ENCODE measurements around the gene SLC25A38.
"Not testable (repeated sequence)": the region's sequence is repeated elsewhere in the genome, so short reads cannot be mapped to it uniquely, and the experiment has no call there.

The SLC25A38 gene

GRCh38 chr3:39408493-39409372, 25.6 kb downstream of the SLC25A38 start:
- Histone ChIP-seq H3K4me1 (ENCODE audit: control insufficient read depth, insufficient read depth, low read length, poor library complexity, severe bottlenecking) (peaks cover 10% of the 10 kb centered on the region), H3K27ac (ENCODE audit: low read depth, low read length, severe bottlenecking) (peak overlapping the region; percentile 5), H3K9me3 (ENCODE audit: control insufficient read depth, low read length) (no peaks in the 10 kb centered on the region), H3K36me3 (ENCODE audit: control insufficient read depth, insufficient read depth, low read length) (peaks cover 61% of the 10 kb centered on the region), H3K4me3 (ENCODE audit: extremely low read depth, insufficient read depth, low read length, poor library complexity, severe bottlenecking) (peak overlapping the region; percentile 71)
- 79 to 82% methylated on average over 14 to 18 of the region's 21 CpGs for WGBS, 2 experiments (ENCODE audit: insufficient coverage in 2 of 2)

DNA sequence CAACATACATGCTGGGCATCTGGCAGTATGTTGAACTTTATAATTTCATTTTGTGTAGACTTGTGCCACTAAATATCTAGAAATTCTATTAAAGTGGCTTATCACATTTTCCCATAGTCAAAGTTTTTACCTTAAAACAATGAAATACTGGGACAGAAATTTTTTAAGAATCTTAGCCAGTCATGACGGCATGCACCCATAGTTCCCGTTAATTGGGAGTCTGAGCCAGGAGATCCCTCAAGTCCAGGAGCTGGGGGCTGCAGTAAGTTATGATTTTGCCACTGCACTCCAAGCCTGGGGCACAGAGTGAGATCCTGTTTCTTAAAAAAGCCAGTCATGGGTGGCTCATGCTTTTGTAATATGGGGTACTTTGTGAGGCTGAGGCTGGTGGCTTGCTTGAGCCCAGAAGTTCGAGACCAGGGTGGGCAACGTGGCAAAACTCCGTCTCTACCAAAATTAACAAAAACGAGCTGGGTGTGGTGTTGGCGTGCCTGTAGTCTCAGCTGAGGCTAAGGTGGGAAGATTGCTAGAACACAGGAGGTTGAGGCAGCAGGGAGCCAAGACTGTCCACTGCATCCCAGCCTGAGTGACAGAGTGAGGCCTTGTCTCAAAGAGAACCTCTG, 26.5 kb downstream of the SLC25A38 start:
- H3K4me3 ChIP-seq (ENCODE audit: extremely low read depth, insufficient read depth, low read length, poor library complexity, severe bottlenecking) = no peak overlapping the region
- 90 to 97% methylated on average over 7 of the region's 7 CpGs for WGBS, 2 experiments (ENCODE audit: insufficient coverage in 2 of 2)
- peaks cover 10% of the 10 kb centered on the region for H3K4me1 ChIP-seq (ENCODE audit: control insufficient read depth, insufficient read depth, low read length, poor library complexity, severe bottlenecking)
- H3K9me3 ChIP-seq (ENCODE audit: control insufficient read depth, low read length) = no peaks in the 10 kb centered on the region
- peak overlapping the region; percentile 24 for H3K27ac ChIP-seq (ENCODE audit: low read depth, low read length, severe bottlenecking)
- peaks cover 70% of the 10 kb centered on the region for H3K36me3 ChIP-seq (ENCODE audit: control insufficient read depth, insufficient read depth, low read length)

- peak overlapping the region; percentile 53 for H3K27ac ChIP-seq (ENCODE audit: low read depth, low read length, severe bottlenecking)
- peaks cover 73% of the 10 kb centered on the region for H3K36me3 ChIP-seq (ENCODE audit: control insufficient read depth, insufficient read depth, low read length)
- no peaks in the 10 kb centered on the region for H3K9me3 ChIP-seq (ENCODE audit: control insufficient read depth, low read length)
- H3K4me1 ChIP-seq (ENCODE audit: control insufficient read depth, insufficient read depth, low read length, poor library complexity, severe bottlenecking) = peaks cover 10% of the 10 kb centered on the region
- H3K4me3 ChIP-seq (ENCODE audit: extremely low read depth, insufficient read depth, low read length, poor library complexity, severe bottlenecking) = no peak overlapping the region
- 92 to 94% methylated on average over 3 to 4 of the region's 7 CpGs for WGBS, 2 experiments (ENCODE audit: insufficient coverage in 2 of 2)
Observed at GRCh38 chr3:39410893-39411292, 27.7 kb downstream of the SLC25A38 start.

DNA sequence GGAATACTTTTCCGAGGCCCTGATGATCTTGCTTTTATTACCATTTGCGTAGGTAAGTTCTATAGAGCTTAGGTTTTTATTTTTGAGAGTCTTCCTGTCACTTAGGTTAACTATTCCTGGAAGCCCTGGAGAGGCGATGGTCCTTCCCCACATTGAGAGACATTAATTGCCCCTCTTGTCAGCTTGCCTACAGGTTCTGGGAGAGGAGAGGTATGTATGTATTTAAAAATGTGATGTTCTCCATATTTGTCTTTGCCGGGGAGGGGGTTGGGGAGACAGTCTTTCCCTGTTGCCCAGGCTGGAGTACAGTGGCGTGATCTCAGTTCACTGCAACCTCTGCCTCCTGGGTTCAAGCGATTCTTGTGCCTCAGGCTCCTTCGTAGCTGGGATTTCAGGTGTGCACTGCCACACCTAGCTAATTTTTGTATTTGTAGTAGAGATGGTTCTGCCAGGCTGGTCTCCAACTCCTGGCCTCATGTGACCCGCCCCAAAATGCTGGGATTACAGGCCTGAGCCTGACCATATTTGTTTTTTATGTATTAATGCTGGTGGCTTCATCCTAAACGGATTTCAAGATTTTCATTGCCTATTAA, 29.6 kb downstream of the SLC25A38 start:
- 93 to 99% methylated on average over 6 to 7 of the region's 9 CpGs for WGBS, 2 experiments (ENCODE audit: insufficient coverage in 2 of 2)
- Histone ChIP-seq H3K27ac (ENCODE audit: low read depth, low read length, severe bottlenecking) (peak overlapping the region; percentile 57), H3K4me3 (ENCODE audit: extremely low read depth, insufficient read depth, low read length, poor library complexity, severe bottlenecking) (no peak overlapping the region), H3K36me3 (ENCODE audit: control insufficient read depth, insufficient read depth, low read length) (peaks cover 71% of the 10 kb centered on the region), H3K9me3 (ENCODE audit: control insufficient read depth, low read length) (no peaks in the 10 kb centered on the region), H3K4me1 (ENCODE audit: control insufficient read depth, insufficient read depth, low read length, poor library complexity, severe bottlenecking) (peaks cover 10% of the 10 kb centered on the region)

DNA sequence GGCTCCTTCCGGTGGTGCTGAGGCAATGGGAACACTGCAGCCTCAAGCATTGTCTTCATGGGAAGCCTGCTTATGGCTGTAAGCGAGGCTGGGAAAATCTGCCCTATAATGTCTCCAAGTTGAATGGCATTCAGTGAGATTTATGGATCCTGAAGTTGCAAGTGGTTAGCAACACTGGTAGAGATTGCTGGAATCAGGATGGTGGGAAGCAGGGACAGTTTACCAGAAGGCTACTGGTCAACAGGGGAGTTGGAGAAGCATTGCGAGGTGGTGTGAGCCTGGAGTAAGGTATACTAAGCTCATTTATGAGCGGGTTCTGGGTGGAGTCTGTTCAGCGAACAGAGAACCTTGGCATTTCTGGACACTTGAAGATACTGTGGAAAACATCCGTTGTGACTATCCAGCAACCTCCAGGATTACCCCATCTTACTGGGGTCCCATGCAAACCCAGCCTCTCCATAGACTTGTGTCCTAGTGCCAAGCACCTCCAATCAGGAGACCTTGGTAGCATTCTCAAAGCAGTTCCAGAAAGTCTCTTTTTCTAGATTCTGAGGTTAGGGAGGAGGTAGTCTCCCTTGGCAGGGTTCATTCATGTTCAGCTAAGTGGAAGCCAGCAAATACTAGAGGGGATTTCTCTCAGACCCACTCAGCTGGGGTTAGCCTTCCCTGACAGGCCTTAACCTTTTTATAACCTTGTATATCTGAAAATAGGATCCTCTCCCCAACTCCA, 30.7 kb downstream of the SLC25A38 start:
- 99 to 100% methylated on average over 6 of the region's 6 CpGs for WGBS, 2 experiments (ENCODE audit: insufficient coverage in 2 of 2)
- peak overlapping the region; percentile 41 for H3K27ac ChIP-seq (ENCODE audit: low read depth, low read length, severe bottlenecking)
- peaks cover 60% of the 10 kb centered on the region for H3K36me3 ChIP-seq (ENCODE audit: control insufficient read depth, insufficient read depth, low read length)
- H3K9me3 ChIP-seq (ENCODE audit: control insufficient read depth, low read length) = no peaks in the 10 kb centered on the region
- H3K4me1 ChIP-seq (ENCODE audit: control insufficient read depth, insufficient read depth, low read length, poor library complexity, severe bottlenecking) = peaks cover 8% of the 10 kb centered on the region
- H3K4me3 ChIP-seq (ENCODE audit: extremely low read depth, insufficient read depth, low read length, poor library complexity, severe bottlenecking) = no peak overlapping the region

GRCh38 chr3:39414421-39414907, 31.3 kb downstream of the SLC25A38 start:
- Histone ChIP-seq H3K27ac (ENCODE audit: low read depth, low read length, severe bottlenecking) (peak overlapping the region; percentile 45), H3K4me3 (ENCODE audit: extremely low read depth, insufficient read depth, low read length, poor library complexity, severe bottlenecking) (no peak overlapping the region), H3K4me1 (ENCODE audit: control insufficient read depth, insufficient read depth, low read length, poor library complexity, severe bottlenecking) (peaks cover 5% of the 10 kb centered on the region), H3K9me3 (ENCODE audit: control insufficient read depth, low read length) (no peaks in the 10 kb centered on the region), H3K36me3 (ENCODE audit: control insufficient read depth, insufficient read depth, low read length) (peaks cover 54% of the 10 kb centered on the region)
- WGBS, 2 experiments (ENCODE audit: insufficient coverage in 2 of 2) = 94 to 100% methylated on average over 2 of the region's 2 CpGs

DNA sequence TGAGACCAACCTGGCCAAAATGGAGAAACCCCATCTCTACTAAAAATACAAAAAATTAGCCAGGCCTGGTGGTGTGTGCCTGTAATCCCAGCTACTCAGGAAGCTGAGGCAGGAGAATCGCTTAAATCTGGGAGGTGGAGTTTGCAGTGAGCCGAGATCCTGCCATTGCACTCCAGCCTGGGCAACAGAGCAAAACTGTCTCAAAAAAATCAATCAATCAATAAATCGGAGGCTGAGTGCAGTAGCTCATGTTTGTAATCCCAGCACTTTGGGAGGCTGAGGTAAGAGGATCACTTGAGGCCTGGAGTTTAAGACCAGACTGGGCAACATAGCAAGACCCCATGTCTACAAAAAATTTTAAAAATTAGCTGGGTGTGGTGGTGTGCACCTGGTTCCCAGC, 32.1 kb downstream of the SLC25A38 start:
- H3K4me1 ChIP-seq (ENCODE audit: control insufficient read depth, insufficient read depth, low read length, poor library complexity, severe bottlenecking); H3K9me3 ChIP-seq (ENCODE audit: control insufficient read depth, low read length); H3K4me3 ChIP-seq (ENCODE audit: extremely low read depth, insufficient read depth, low read length, poor library complexity, severe bottlenecking): not testable (repeated sequence)
- peak overlapping the region; percentile 3 for H3K27ac ChIP-seq (ENCODE audit: low read depth, low read length, severe bottlenecking)
- WGBS, 2 experiments (ENCODE audit: insufficient coverage in 2 of 2) = 83% methylated on average over 1 of the region's 3 CpGs; no CpG with 5 or more reads in 1 of the 2 experiments
- peaks cover 46% of the 10 kb centered on the region for H3K36me3 ChIP-seq (ENCODE audit: control insufficient read depth, insufficient read depth, low read length)

DNA sequence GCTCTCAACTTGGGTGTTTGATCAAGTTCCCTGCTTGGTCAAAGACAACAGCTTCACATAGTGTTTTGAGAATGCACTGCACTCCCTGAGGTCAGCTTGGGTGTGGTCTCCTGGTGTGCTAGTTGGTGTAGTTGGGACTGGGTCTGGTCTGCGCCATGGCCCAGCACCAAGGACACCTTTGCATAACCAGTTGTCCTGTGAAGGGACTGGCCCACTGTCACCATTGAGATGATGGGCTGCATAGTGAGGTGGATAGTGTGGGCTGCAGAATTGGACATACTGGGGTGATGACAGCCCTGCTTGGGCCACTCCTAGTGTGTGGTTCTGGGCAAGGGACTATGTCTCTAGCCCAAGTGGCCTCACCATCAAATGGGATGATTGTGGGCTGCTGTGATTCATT, 32.8 kb downstream of the SLC25A38 start:
- no peaks in the 10 kb centered on the region for H3K4me1 ChIP-seq (ENCODE audit: control insufficient read depth, insufficient read depth, low read length, poor library complexity, severe bottlenecking)
- H3K9me3 ChIP-seq (ENCODE audit: control insufficient read depth, low read length) = no peaks in the 10 kb centered on the region
- H3K27ac ChIP-seq (ENCODE audit: low read depth, low read length, severe bottlenecking) = peak overlapping the region; percentile 3
- H3K36me3 ChIP-seq (ENCODE audit: control insufficient read depth, insufficient read depth, low read length) = peaks cover 39% of the 10 kb centered on the region
- no peak overlapping the region for H3K4me3 ChIP-seq (ENCODE audit: extremely low read depth, insufficient read depth, low read length, poor library complexity, severe bottlenecking)
- WGBS, 2 experiments (ENCODE audit: insufficient coverage in 2 of 2) = 100% methylated on average over 1 of the region's 1 CpG; no CpG with 5 or more reads in 1 of the 2 experiments

GRCh38 chr3:39416998-39417397, 33.8 kb downstream of the SLC25A38 start:
- H3K4me3 ChIP-seq (ENCODE audit: extremely low read depth, insufficient read depth, low read length, poor library complexity, severe bottlenecking); H3K4me1 ChIP-seq (ENCODE audit: control insufficient read depth, insufficient read depth, low read length, poor library complexity, severe bottlenecking); H3K27ac ChIP-seq (ENCODE audit: low read depth, low read length, severe bottlenecking); H3K9me3 ChIP-seq (ENCODE audit: control insufficient read depth, low read length): not testable (repeated sequence)
- peaks cover 29% of the 10 kb centered on the region for H3K36me3 ChIP-seq (ENCODE audit: control insufficient read depth, insufficient read depth, low read length)
- WGBS, 2 experiments (ENCODE audit: insufficient coverage in 2 of 2) = 84 to 86% methylated on average over 1 to 3 of the region's 3 CpGs

GRCh38 chr3:39418556-39419225, 35.5 kb downstream of the SLC25A38 start:
- H3K36me3 ChIP-seq (ENCODE audit: control insufficient read depth, insufficient read depth, low read length) = peaks cover 12% of the 10 kb centered on the region
- H3K4me1 ChIP-seq (ENCODE audit: control insufficient read depth, insufficient read depth, low read length, poor library complexity, severe bottlenecking); H3K9me3 ChIP-seq (ENCODE audit: control insufficient read depth, low read length); H3K27ac ChIP-seq (ENCODE audit: low read depth, low read length, severe bottlenecking); H3K4me3 ChIP-seq (ENCODE audit: extremely low read depth, insufficient read depth, low read length, poor library complexity, severe bottlenecking): not testable (repeated sequence)
- WGBS, 2 experiments (ENCODE audit: insufficient coverage in 2 of 2) = 48 to 53% methylated on average over 3 to 6 of the region's 14 CpGs

Measured in mesodermal cell (in vitro differentiated cells).